Measurements from ENCODE around the gene ATP6AP1. TPM values are rescaled to one million over a fixed set of nuclear protein-coding genes. Genes with fewer than 3 reads are reported as not detected.

Gene ATP6AP1
- total and polyA plus RNA-seq, 9 of the 15 experiments (the other 6 are each of a cell fraction or from before 2014, with no cell fraction given): 8.3 to 90.5 (median 52.9) TPM

DNA sequence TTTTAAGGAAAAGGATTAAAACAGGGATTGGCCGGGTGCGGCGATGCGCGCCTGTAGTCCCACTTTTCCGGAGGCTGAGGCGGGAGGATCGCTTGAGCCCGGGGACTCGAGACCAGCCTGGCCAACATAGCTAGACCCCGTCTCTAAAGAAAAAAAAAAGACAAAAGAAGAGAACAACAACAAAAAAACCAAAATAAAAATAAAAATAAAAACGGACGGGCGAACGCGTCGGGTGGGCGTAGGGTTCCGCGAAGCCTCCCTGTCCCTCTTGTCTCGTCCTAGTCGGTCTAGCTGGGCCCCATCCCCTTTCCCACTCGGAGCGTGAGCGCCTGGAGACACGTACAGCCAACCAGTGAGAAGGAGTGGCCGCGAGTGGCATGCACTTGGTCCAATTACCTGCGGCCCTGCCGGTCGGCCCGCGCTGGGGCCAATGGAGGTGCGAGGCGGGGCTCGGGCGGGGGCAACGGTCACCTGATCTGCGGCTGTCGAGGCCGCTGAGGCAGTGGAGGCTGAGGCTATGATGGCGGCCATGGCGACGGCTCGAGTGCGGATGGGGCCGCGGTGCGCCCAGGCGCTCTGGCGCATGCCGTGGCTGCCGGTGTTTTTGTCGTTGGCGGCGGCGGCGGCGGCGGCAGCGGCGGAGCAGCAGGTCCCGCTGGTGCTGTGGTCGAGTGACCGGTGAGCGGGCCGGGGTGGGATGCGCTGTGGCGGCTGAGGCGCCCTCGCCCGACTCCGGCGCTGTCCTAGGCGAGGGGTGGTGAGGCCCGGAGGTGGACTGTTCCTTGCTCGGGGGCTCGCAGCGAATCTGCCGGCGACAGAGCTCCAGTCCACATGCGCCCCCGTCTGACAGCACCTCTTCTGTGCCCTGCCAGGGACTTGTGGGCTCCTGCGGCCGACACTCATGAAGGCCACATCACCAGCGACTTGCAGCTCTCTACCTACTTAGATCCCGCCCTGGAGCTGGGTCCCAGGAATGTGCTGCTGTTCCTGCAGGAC is at the start of gene ATP6AP1 (continued):
- TF ChIP-seq ZNF561 (CRISPR knock-in tag; conservative IDR thresholded peaks at IDR 0.05) (no peak), BRF1 (IDR thresholded peaks at IDR 0.05; ENCODE audit: borderline replicate concordance, extremely low read depth, insufficient read length) (no peak), MCM7 (IDR thresholded peaks at IDR 0.05) (no peak), CREBBP (IDR thresholded peaks at IDR 0.05; ENCODE audit: low read depth, low read length) (no peak), PML (IDR thresholded peaks at IDR 0.05; ENCODE audit: low read length) (peak; percentile 25; the same call in 1 of the 2 replicates), EHMT2 (IDR thresholded peaks at IDR 0.05) (no peak), NCOR1 (IDR thresholded peaks at IDR 0.05) (no peak), NR1H2 (CRISPR knock-in tag; IDR thresholded peaks at IDR 0.05) (no peak), SAFB2 (IDR thresholded peaks at IDR 0.05; ENCODE audit: borderline replicate concordance, low read depth, low read length, severe bottlenecking) (no peak), TAF9B (IDR thresholded peaks at IDR 0.05; ENCODE audit: partially characterized antibody) (no peak), MEIS2 (IDR thresholded peaks at IDR 0.05; ENCODE audit: partially characterized antibody) (no peak), MXI1 (IDR thresholded peaks at IDR 0.05; ENCODE audit: low read depth, low read length) (no peak), TCF7L2 (IDR thresholded peaks at IDR 0.05; ENCODE audit: low read depth, low read length) (no peak), XRCC3 (IDR thresholded peaks at IDR 0.05) (no peak)
- TF ChIP-seq, protein P1, sequence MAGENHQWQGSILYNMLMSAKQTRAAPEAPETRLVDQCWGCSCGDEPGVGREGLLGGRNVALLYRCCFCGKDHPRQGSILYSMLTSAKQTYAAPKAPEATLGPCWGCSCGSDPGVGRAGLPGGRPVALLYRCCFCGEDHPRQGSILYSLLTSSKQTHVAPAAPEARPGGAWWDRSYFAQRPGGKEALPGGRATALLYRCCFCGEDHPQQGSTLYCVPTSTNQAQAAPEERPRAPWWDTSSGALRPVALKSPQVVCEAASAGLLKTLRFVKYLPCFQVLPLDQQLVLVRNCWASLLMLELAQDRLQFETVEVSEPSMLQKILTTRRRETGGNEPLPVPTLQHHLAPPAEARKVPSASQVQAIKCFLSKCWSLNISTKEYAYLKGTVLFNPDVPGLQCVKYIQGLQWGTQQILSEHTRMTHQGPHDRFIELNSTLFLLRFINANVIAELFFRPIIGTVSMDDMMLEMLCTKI (IDR thresholded peaks at IDR 0.05; ENCODE audit: partially characterized antibody): no peak
- TF ChIP-seq, protein P2, sequence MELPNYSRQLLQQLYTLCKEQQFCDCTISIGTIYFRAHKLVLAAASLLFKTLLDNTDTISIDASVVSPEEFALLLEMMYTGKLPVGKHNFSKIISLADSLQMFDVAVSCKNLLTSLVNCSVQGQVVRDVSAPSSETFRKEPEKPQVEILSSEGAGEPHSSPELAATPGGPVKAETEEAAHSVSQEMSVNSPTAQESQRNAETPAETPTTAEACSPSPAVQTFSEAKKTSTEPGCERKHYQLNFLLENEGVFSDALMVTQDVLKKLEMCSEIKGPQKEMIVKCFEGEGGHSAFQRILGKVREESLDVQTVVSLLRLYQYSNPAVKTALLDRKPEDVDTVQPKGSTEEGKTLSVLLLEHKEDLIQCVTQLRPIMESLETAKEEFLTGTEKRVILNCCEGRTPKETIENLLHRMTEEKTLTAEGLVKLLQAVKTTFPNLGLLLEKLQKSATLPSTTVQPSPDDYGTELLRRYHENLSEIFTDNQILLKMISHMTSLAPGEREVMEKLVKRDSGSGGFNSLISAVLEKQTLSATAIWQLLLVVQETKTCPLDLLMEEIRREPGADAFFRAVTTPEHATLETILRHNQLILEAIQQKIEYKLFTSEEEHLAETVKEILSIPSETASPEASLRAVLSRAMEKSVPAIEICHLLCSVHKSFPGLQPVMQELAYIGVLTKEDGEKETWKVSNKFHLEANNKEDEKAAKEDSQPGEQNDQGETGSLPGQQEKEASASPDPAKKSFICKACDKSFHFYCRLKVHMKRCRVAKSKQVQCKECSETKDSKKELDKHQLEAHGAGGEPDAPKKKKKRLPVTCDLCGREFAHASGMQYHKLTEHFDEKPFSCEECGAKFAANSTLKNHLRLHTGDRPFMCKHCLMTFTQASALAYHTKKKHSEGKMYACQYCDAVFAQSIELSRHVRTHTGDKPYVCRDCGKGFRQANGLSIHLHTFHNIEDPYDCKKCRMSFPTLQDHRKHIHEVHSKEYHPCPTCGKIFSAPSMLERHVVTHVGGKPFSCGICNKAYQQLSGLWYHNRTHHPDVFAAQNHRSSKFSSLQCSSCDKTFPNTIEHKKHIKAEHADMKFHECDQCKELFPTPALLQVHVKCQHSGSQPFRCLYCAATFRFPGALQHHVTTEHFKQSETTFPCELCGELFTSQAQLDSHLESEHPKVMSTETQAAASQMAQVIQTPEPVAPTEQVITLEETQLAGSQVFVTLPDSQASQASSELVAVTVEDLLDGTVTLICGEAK (IDR thresholded peaks at IDR 0.05): peak; percentile 18; the same call in 1 of the 2 replicates
- TF ChIP-seq, protein P2 (CRISPR knock-in tag; IDR thresholded peaks at IDR 0.05): no peak

Measured in K562 (cell line).